SU-DHL-6 (cell line): Measurements from ENCODE around the gene BIN2.

ENCODE experiments used
- H2AFZ ChIP-seq: fragments of 200-600 bp; sonication (generic); 2 replicates; pipeline ENCODE4 v1.6.1; 2014; ENCODE audit warnings: low read depth, mild to moderate bottlenecking, moderate library complexity, mixed read lengths, antibody characterized with exemption, low read length; ENCODE audit not compliant: severe bottlenecking
- H3F3A ChIP-seq: fragments of 200-600 bp; shearing (Covaris generic); 2 replicates; pipeline ENCODE4 v1.6.0; 2016; ENCODE audit warnings: antibody characterized with exemption, mild to moderate bottlenecking; ENCODE audit not compliant: insufficient read depth
- H3K27ac ChIP-seq: fragments of 200-600 bp; sonication (generic); 2 replicates; pipeline ENCODE4 v1.5.1; 2016; ENCODE audit warnings: low read depth, mild to moderate bottlenecking, low read length, moderate library complexity, mixed read lengths
- H3K27me3 ChIP-seq: fragments of 200-600 bp; sonication (generic), shearing (Covaris generic); 2 replicates; pipeline ENCODE4 v1.6.0; 2014; ENCODE audit warnings: mild to moderate bottlenecking, low read length
- H3K36me3 ChIP-seq: fragments of 200-600 bp; sonication (generic); 2 replicates; pipeline ENCODE4 v1.6.1; 2014; ENCODE audit warnings: mild to moderate bottlenecking, low read length, mixed read lengths
- H3K4me2 ChIP-seq: fragments of 300-600, 200-600 bp; shearing (Covaris generic), sonication (generic); 2 replicates; pipeline ENCODE4 v1.6.0; 2014; ENCODE audit warnings: low read length, low read depth, mild to moderate bottlenecking; ENCODE audit not compliant: poor library complexity, severe bottlenecking
- H3K4me3 ChIP-seq: fragments of 200-600 bp; sonication (generic); 2 replicates; pipeline ENCODE4 v1.5.1; 2014; ENCODE audit warnings: antibody characterized with exemption, low read length, mild to moderate bottlenecking, mixed read lengths; ENCODE audit not compliant: insufficient read depth, poor library complexity, severe bottlenecking
- H3K79me2 ChIP-seq: fragments of 200-600 bp; sonication (generic); 2 replicates; pipeline ENCODE4 v1.6.1; 2014; ENCODE audit warnings: mild to moderate bottlenecking, low read length, moderate library complexity; ENCODE audit not compliant: insufficient read depth
- H3K9ac ChIP-seq: fragments of 200-600 bp; sonication (generic); 2 replicates; pipeline ENCODE4 v1.7.0; 2014; ENCODE audit warnings: mild to moderate bottlenecking, low read length
- H3K9me2 ChIP-seq: fragments of 200-600 bp; sonication (generic); replicated peaks from 2 replicates; pipeline ENCODE4 v1.6.1; 2014; ENCODE audit warnings: low read length; ENCODE audit not compliant: insufficient read depth
- H3K9me3 ChIP-seq: fragments of 200-600 bp; sonication (generic); 2 replicates; pipeline ENCODE4 v1.6.1; 2014; ENCODE audit warnings: low read length, mixed read lengths; ENCODE audit not compliant: insufficient read depth
- H4K20me1 ChIP-seq: fragments of 200-600 bp; sonication (generic); 2 replicates; pipeline ENCODE4 v1.6.1; 2014; ENCODE audit warnings: low read depth, mild to moderate bottlenecking, antibody characterized with exemption, low read length, moderate library complexity, mixed read lengths
- CTCF ChIP-seq: fragments of 200-600 bp; sonication (generic); IDR thresholded peaks from one replicate; pipeline ENCODE4 v1.5.1; 2017; ENCODE audit warnings: antibody characterized with exemption, mild to moderate bottlenecking, low read length, moderate library complexity; ENCODE audit not compliant: insufficient read depth, poor library complexity, severe bottlenecking
- EZH2phosphoT487 ChIP-seq: fragments of 200-600 bp; sonication (generic), shearing (Covaris generic); conservative IDR thresholded peaks from 2 replicates; pipeline ENCODE4 v1.6.1; 2018; ENCODE audit warnings: mild to moderate bottlenecking, antibody characterized with exemption, low read length, moderate library complexity, mixed read lengths

Gene BIN2

GRCh38 chr12:51362747-51363342 is 38.9 kb upstream of the BIN2 start:
- Histone ChIP-seq H2AFZ (no peak overlapping the region), H3K9me3 (no peaks in the 10 kb centered on the region), H3K36me3 (no peaks in the 10 kb centered on the region), H3K79me2 (no peaks in the 10 kb centered on the region), H3K4me3 (no peak overlapping the region), H4K20me1 (no peaks in the 10 kb centered on the region), H3K9ac (no peak overlapping the region), H3K4me2 (no peak overlapping the region), H3F3A (no peaks in the 10 kb centered on the region), H3K9me2 (no peaks in the 10 kb centered on the region), H3K27me3 (no peaks in the 10 kb centered on the region), H3K27ac (no peak overlapping the region)
- TF ChIP-seq CTCF (no peak), EZH2phosphoT487 (no peak)

- Histone ChIP-seq H3K27me3 (no peaks in the 10 kb centered on the region), H4K20me1 (no peaks in the 10 kb centered on the region), H3K36me3 (no peaks in the 10 kb centered on the region), H3K27ac (no peak overlapping the region), H3K79me2 (no peaks in the 10 kb centered on the region), H3K4me2 (no peak overlapping the region), H3K9me2 (no peaks in the 10 kb centered on the region), H3F3A (no peaks in the 10 kb centered on the region), H3K9ac (no peak overlapping the region), H2AFZ (no peak overlapping the region), H3K9me3 (no peaks in the 10 kb centered on the region), H3K4me3 (no peak overlapping the region)
- TF ChIP-seq EZH2phosphoT487 (no peak), CTCF (no peak)
These were observed 38.3 kb upstream of the BIN2 start for GRCh38 chr12:51362307-51362706.

- H3K27me3 ChIP-seq, result no peaks in the 10 kb centered on the region
- no peak for TF ChIP-seq CTCF
- no peak overlapping the region for H3K9ac ChIP-seq
- H3K4me3 ChIP-seq, result no peak overlapping the region
- no peaks in the 10 kb centered on the region for H3K9me2 ChIP-seq
- no peaks in the 10 kb centered on the region for H4K20me1 ChIP-seq
- no peaks in the 10 kb centered on the region for H3K36me3 ChIP-seq
- no peaks in the 10 kb centered on the region for H3K9me3 ChIP-seq
- no peak overlapping the region for H2AFZ ChIP-seq
- no peak overlapping the region for H3K4me2 ChIP-seq
- H3F3A ChIP-seq, result no peaks in the 10 kb centered on the region
- no peaks in the 10 kb centered on the region for H3K79me2 ChIP-seq
- no peak overlapping the region for H3K27ac ChIP-seq
These were observed 37.4 kb upstream of the BIN2 start for GRCh38 chr12:51361161-51362016.
